Stimulated activated effector memory CD8-positive, alpha-beta T cell treated with anti-CD3 and anti-CD28 coated beads, Interleukin-12 subunit alpha, Interleukin-12 subunit beta, amount 100 ng/mL, for 72 hours (primary cell): ENCODE data around the gene AURKAIP1.
"Not testable (repeated sequence)": the region's sequence is repeated elsewhere in the genome, so short reads cannot be mapped to it uniquely, and the experiment has no call there.

ENCODE experiments used
- ATAC-seq: fragments of 150-1000 bp; cut with Tn5 transposase; 2 replicates; pipeline ENCODE4 v1.10.0; 2021
- DNase-seq, 2 donors: peaks; one replicate each; pipeline ENCODE4 v3.0.0; 2021 to 2022; ENCODE audit warnings: low spot score in 2 of 2
- H3K27ac Mint-ChIP-seq: one replicate; pipeline ENCODE4 v1.8.0; 2022; ENCODE audit warnings: mild to moderate bottlenecking, mixed read lengths
- H3K36me3 Mint-ChIP-seq: one replicate; pipeline ENCODE4 v1.8.0; 2022; ENCODE audit warnings: mild to moderate bottlenecking, mixed read lengths
- H3K4me1 Mint-ChIP-seq: one replicate; pipeline ENCODE4 v1.8.0; 2022; ENCODE audit warnings: mixed read lengths
- H3K4me3 Mint-ChIP-seq: one replicate; pipeline ENCODE4 v1.8.0; 2022; ENCODE audit warnings: mild to moderate bottlenecking, mixed read lengths
- H3K9me3 Mint-ChIP-seq: one replicate; pipeline ENCODE4 v1.8.0; 2022; ENCODE audit warnings: mixed read lengths

AURKAIP1 gene

DNA sequence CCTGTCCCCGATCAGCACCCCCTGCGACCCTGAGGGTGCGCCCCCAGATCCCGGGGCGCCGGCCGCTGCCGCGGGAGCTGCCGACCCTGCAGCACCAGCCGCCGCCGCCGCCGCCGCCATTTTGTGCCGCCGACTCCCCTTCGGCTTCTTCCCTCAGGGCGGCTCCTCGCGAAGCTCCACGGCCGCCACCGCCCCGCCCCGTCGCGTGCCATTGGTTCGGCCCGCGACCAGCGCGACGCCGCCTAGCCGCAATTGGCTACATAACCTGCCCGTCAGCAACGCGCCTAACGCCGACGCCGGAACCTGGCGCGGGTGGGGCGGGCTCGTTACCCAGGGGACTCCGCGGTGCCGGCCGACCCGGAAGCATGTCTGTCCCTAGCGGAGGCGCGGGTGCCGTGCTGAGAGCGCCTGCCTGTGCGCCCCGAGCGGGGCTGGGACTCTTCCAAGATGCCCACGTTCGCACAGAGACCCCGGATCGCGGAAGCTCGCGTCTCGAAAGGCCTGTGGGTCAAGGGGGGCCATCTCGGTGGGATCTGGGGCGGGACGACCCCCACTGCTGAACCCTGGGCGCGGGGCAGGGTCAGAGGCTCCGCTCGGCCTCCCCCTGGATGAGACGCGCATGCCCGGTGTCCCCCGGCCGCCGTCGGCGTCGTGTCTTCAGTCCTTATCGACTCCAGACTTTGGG, 24.3 kb upstream of the AURKAIP1 start, which contains the start of gene CCNL2:
CCNL2 (minus strand) TSS at position 149 of the 685 bp plus-strand sequence; CDS start at position 120, 29 bp downstream.
- Mint-ChIP-seq H3K4me3 (peak within 1 kb of the TSS; percentile 84), H3K4me1 (peaks cover 57% of the 10 kb centered on the region), H3K36me3 (peaks cover 95% of the 10 kb centered on the region), H3K27ac (peak within 1 kb of the TSS; percentile 94), H3K9me3 (no peaks in the 10 kb centered on the region)
- peak; percentile 98 for ATAC-seq
- peak; percentile 98 to 99 for DNase-seq

DNA sequence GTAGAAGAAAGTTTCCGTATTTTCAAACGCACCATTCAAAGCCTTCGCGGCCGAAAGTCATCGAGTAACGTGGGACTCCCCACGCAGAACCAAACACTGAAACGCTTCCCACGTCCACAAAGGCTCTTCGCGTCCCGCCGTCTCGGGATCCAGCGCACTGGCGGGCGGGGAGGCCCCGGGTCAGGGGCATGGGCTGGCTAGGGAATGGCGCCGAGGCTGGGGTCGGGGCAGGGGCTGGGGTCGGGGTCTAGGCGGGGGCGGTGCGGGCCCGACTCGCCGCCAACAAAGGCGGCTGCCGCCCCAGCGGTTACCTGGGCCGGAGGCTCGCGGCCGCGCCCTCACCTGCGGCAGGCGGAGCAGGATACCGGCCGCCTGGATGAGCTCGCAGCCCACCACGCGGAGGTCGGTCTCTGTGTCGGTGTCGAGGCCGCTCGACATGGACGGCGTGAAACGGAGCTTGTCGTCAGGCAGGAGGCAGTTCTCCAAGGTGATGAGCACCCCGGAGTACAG, 23.7 kb upstream of the AURKAIP1 start:
- peaks cover 55% of the 10 kb centered on the region for H3K4me1 Mint-ChIP-seq
- DNase-seq (no peak), ATAC-seq (peak; percentile 3)
- H3K9me3 Mint-ChIP-seq: no peaks in the 10 kb centered on the region
- H3K4me3 Mint-ChIP-seq: peak overlapping the region; percentile 84
- peak overlapping the region; percentile 94 for H3K27ac Mint-ChIP-seq
- peaks cover 95% of the 10 kb centered on the region for H3K36me3 Mint-ChIP-seq

DNA sequence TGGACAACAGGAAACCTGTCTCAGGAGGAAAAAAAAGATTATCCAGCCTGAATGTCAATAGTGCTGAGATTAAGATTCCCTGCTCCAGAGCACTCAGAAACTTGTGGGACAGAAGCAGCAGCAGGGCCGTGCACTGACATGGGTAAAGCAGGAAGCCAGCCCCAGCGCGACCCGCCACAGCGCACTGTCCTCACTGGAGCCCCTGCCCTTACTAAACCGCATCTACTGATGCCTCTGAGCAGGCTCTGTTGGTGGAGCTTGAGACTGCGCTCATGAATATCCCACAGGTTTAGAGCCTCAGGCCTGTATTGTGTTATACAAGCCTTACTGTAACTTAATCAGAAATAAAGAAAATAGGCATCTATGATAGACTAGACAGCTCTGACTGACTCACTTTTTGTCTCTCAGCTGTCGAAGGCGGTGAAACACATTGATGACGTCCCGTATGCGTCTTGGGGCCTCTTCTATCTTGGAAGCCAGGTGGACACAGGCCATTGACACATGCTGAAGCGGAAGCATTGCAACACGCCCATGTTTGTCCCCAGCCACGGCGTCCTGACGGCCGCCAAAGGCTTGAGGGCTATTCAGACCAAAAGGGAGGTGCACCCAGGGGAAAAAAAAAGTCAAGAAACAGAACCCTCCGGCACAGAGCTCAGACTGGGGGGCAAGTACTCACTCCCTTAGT, 23.0 kb upstream of the AURKAIP1 start:
- H3K9me3 Mint-ChIP-seq: no peaks in the 10 kb centered on the region
- H3K36me3 Mint-ChIP-seq: peaks cover 95% of the 10 kb centered on the region
- H3K4me3 Mint-ChIP-seq: peak overlapping the region; percentile 84
- DNase-seq (no peak), ATAC-seq (no peak)
- H3K4me1 Mint-ChIP-seq: peaks cover 49% of the 10 kb centered on the region
- peak overlapping the region; percentile 91 for H3K27ac Mint-ChIP-seq

DNA sequence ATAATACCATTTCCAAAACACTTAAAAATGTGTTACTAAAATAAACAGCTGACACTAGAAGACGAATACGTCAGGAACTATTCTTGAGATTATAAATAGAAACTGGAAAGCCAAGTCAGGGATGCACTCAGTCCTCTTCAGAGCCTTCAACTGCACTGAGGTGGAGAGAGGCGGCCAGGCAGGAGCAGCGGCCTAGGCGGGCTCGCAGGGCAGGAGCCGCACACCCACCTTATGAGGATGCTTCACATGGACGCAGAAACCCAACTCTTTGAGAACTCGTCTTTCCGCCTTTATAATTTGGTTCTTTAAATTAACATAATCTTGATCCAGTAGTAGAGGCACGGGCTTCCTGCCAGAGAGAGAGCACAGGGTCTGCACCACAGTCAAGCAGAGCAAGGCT, 20.2 kb upstream of the AURKAIP1 start:
- DNase-seq (no peak), ATAC-seq (no peak)
- Mint-ChIP-seq H3K9me3 (no peaks in the 10 kb centered on the region), H3K4me1 (peaks cover 27% of the 10 kb centered on the region), H3K4me3 (no peak overlapping the region), H3K36me3 (peaks cover 95% of the 10 kb centered on the region), H3K27ac (peak overlapping the region; percentile 59)

DNA sequence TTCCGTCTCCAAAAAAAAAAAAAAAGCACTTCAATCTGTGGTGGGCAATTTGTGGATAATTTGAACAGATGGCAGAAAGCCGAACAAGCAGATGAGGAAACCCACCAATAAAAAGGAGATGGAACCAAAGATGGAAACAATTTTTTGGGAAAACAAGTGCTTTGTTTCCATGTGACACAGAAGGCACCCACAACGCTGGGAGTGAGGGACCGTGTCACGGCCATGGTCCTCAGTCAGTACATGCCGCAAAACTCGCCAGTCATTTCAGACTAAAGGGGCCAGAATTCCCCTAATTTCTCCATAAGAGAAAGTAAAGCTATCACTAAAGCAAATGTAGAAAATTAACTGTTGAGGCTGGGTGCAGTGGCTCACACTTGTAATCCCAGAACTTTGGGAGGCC, 19.1 kb upstream of the AURKAIP1 start:
- H3K4me3 Mint-ChIP-seq: no peak overlapping the region
- ATAC-seq (no peak), DNase-seq (no peak)
- H3K4me1 Mint-ChIP-seq: peaks cover 19% of the 10 kb centered on the region
- no peak overlapping the region for H3K27ac Mint-ChIP-seq
- H3K36me3 Mint-ChIP-seq: peaks cover 95% of the 10 kb centered on the region
- no peaks in the 10 kb centered on the region for H3K9me3 Mint-ChIP-seq

DNA sequence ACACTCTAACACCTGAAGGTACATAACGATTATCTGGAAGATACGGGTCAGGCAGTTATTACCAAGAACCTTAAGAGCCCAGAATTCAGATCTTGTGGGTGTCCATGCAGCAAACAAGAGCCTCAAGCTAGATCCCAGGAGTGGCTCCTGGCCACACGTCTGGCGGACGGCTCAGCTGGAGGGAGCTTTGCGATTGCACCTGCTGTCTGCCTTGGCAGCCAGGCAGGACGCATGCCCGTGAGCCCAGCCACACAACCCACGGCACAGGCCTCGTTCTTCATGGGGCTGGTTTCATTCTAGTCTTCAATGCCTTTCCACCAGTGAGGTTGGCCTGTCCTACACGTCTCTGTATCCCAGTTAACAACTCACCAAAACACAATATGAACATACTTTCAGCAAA, 18.4 kb upstream of the AURKAIP1 start:
- no peak for ATAC-seq
- Mint-ChIP-seq H3K36me3 (peaks cover 100% of the 10 kb centered on the region), H3K9me3 (no peaks in the 10 kb centered on the region), H3K27ac (no peak overlapping the region), H3K4me1 (peaks cover 19% of the 10 kb centered on the region), H3K4me3 (no peak overlapping the region)
- no peak for DNase-seq

DNA sequence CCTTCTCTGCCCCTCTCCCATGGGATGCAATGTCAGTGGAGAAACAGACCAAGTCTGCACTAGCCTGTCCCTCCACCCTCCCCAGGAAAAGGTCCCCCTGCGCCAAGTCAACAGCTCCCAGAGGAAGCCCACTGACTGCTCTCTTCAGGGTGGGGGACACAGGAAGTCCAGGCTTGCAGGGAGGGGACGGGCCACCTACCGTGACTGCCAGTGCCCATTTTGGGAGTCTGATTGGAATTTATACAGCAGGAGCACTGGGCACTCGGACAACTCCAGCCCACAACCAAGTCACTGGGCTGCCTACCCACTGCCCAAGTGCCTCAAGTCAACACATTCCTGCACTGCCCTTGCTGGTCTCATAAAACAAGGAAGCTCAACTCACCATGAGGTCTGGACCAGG, 18.0 kb upstream of the AURKAIP1 start:
- H3K9me3 Mint-ChIP-seq: no peaks in the 10 kb centered on the region
- H3K36me3 Mint-ChIP-seq: peaks cover 100% of the 10 kb centered on the region

DNA sequence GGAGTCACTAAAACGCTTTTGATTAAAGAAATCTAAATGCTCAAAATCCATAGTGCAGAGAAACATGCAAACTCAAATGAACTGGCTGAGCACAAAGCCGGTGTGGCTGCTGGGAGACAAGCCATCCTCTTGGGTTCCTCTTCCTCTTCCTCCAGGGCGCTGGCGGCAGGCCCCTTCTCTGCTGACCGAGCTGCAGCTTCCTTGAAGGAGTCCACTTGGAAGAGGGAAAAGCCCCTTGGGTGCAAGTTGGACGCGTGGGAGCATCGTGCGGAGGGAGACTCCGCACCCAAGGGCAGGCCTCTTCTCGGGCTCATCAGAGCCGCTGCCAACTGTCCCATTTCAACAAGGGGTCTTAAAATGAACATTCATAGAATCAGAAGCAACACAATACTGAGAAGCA, 16.2 kb upstream of the AURKAIP1 start:
- DNase-seq (no peak), ATAC-seq (no peak)
- peaks cover 100% of the 10 kb centered on the region for H3K36me3 Mint-ChIP-seq
- H3K9me3 Mint-ChIP-seq: no peaks in the 10 kb centered on the region
- peaks cover 12% of the 10 kb centered on the region for H3K4me1 Mint-ChIP-seq
- H3K4me3 Mint-ChIP-seq: no peak overlapping the region
- peak overlapping the region; percentile 20 for H3K27ac Mint-ChIP-seq

More for the DNA sequence above, 18.0 kb upstream of the AURKAIP1 start:
- Mint-ChIP-seq H3K4me3 (no peak overlapping the region), H3K4me1 (peaks cover 16% of the 10 kb centered on the region), H3K27ac (no peak overlapping the region)
- DNase-seq (no peak), ATAC-seq (no peak)

DNA sequence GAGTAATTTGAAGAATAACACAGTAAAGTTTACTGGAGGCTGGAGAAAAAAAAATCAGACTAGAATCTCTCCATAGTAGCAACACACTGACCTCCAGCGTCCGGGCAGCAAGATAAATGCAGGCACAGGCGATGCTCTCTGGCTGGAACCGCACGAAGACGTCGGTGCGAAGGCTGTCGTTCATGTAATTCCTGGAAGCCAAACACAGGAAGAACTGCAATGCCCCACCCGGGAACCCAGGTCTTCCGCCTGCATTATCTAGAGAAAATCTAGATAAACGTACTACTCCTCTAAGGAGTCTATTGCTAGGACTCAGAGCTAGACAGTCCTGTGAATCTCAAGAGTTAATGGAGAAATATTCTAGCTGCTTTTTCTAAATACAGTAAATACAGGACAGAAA, 15.7 kb upstream of the AURKAIP1 start:
- Mint-ChIP-seq H3K4me1 (peaks cover 10% of the 10 kb centered on the region), H3K27ac (no peak overlapping the region), H3K9me3 (no peaks in the 10 kb centered on the region), H3K36me3 (peaks cover 100% of the 10 kb centered on the region), H3K4me3 (no peak overlapping the region)
- ATAC-seq (no peak), DNase-seq (no peak)

DNA sequence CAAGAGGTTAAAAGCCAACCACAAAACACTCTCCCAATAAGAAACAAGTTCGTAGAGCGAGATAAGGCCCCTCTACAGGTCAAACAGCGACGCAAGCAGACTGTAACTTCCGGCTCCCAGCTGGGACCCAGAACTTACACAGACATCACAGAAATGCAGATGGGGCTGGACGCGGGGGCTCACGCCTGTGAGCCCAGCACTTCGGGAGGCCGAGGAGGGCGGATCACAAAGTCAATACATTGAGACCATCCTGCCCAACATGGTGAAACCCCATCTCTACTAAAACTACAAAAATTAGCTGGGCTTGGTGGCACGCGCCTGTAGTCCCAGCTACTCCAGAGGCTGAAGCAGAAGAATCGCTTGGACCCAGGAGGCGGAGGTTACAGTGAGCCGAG, 13.1 kb upstream of the AURKAIP1 start:
- H3K27ac Mint-ChIP-seq: no peak overlapping the region
- H3K36me3 Mint-ChIP-seq: peaks cover 85% of the 10 kb centered on the region
- no peak overlapping the region for H3K4me3 Mint-ChIP-seq
- no peaks in the 10 kb centered on the region for H3K9me3 Mint-ChIP-seq
- DNase-seq (no peak), ATAC-seq (no peak)
- no peaks in the 10 kb centered on the region for H3K4me1 Mint-ChIP-seq

DNA sequence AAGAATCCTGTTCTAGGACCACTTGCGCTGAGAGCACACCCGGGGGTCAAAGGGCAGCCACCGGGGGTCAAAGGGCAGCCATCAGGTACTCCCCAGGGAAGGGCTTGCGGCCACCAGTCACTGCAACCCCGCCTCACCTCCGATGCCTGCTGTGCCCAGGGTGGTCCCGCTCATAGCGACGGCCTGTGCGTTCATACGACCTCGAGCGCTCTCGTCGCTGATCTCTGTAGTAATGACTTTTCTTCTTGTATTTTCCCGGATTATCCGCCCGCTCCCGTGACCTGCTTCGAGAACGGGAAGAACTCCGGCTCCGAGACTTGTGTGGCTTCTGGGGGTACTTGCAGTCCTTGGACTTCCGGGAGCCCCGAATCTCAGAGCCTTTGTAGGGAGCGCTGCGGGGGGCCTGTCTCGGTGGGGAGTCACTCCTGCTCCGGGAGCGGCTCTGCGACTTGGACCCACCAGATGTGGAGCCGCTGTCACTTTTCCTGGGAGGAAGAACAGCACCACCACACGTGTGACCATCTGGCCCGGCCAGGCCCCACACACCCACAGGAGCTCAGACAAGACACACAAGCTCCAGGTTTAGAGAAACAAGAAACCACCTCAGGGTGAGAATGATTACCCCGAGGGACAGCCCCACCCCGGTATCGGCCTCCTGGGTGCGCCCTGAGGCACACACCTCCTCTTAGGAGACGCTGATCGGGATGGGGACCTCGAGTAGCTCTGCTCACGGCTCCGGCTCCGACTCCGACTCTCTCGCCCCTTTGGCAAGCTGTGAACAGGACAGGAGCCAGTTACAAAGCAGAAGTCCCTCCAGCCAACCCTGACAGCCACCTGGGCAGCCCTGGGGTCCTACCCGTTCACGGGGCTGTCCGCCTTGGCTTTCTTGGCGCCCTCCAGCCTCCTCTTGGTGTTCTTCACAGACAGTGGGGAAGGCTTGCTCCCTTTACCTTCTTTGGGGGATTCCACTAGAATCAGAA, 12.4 kb upstream of the AURKAIP1 start:
- H3K4me3 Mint-ChIP-seq: no peak overlapping the region
- DNase-seq (no peak), ATAC-seq (no peak)
- H3K9me3 Mint-ChIP-seq: no peaks in the 10 kb centered on the region
- H3K36me3 Mint-ChIP-seq: peaks cover 78% of the 10 kb centered on the region
- peaks cover 6% of the 10 kb centered on the region for H3K4me1 Mint-ChIP-seq
- no peak overlapping the region for H3K27ac Mint-ChIP-seq

DNA sequence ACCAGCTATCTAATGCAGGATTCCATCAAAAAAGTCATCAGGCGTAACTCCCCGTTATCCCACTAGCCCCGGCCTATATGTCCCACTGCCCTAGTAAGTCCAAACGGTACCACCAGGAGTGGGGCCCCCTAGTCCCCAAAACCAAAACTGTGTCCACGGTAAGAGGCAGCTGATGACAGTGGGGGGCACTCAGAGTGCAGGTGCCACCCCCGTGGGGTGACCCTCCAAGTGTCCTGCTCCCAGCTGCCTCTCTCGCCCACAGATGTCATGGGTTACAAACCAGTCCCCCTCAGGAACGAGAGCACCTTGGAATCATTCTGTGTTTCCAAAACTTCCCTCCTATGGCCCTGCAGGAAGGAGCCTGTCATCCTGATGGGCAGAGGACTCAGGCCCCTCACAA, 10.9 kb upstream of the AURKAIP1 start:
- Mint-ChIP-seq H3K4me1 (peaks cover 14% of the 10 kb centered on the region), H3K27ac (no peak overlapping the region), H3K36me3 (peaks cover 64% of the 10 kb centered on the region), H3K9me3 (no peaks in the 10 kb centered on the region), H3K4me3 (no peak overlapping the region)
- ATAC-seq (no peak), DNase-seq (no peak)

DNA sequence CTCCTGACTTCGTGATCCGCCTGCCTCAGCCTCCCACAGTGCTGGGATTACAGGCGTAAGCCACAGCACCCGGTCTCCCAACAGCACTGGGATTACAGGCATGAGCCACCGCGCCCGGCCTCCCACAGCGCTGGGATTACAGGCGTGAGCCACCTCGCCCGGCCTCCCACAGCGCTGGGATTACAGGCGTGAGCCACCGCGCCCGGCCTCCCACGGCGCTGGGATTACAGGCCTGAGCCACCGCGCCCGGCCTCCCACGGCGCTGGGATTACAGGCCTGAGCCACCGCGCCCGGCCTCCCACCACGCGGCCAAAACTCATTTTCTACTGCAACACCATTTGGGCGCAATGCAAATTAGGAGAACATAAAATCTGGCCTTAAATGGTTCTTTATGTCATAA, 10.3 kb upstream of the AURKAIP1 start:
- H3K36me3 Mint-ChIP-seq: peaks cover 58% of the 10 kb centered on the region
- DNase-seq, H3K9me3 Mint-ChIP-seq, ATAC-seq, H3K4me3 Mint-ChIP-seq: not testable (repeated sequence)
- peaks cover 14% of the 10 kb centered on the region for H3K4me1 Mint-ChIP-seq
- H3K27ac Mint-ChIP-seq: peak overlapping the region; percentile 23

DNA sequence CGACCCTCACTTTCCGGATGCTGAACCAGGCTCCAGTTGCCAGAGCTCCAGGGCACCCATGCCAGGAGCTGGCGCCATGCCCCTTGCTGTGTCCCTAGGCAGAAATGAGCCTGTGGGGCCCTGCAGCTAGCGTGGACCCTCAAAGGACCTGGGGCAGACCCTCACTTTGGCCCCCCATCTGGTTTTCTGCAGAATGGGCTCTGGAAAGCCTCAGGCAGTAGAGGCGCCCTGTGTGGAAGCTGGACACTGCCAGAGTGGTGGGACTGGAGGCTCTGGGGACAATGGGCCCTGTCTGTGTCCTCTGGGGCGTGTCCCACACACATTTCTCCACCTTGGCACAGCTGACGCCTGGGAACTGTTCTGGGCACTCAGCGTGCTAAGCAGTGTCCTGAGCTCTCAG, 6.3 kb upstream of the AURKAIP1 start:
- ATAC-seq (no peak), DNase-seq (no peak)
- Mint-ChIP-seq H3K9me3 (no peaks in the 10 kb centered on the region), H3K4me3 (no peak overlapping the region), H3K4me1 (peaks cover 19% of the 10 kb centered on the region), H3K27ac (no peak overlapping the region), H3K36me3 (peaks cover 17% of the 10 kb centered on the region)

DNA sequence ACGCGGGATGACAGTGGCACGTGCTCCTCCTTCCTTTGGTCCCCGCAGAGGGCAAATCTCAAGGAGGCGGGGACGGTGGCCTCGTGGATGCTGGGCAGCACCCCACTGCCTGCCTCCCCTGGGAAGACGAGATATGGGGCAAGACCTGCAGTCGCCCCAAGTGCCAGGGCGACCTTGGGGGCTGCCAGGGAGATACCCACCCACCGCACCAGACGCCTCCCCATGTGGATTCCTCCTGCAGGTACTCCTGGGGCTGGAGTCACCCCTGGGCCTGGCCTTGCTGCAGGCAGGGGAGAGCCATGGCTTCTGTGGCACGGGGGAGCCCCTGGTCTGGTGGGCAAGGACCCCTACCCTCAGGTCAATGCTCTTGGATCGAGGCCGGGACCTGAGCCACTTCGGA, 5.9 kb upstream of the AURKAIP1 start:
- H3K4me3 Mint-ChIP-seq: no peak overlapping the region
- H3K9me3 Mint-ChIP-seq: no peaks in the 10 kb centered on the region
- H3K4me1 Mint-ChIP-seq: peaks cover 21% of the 10 kb centered on the region
- no peak overlapping the region for H3K27ac Mint-ChIP-seq
- no peak for ATAC-seq
- DNase-seq: no peak
- H3K36me3 Mint-ChIP-seq: peaks cover 13% of the 10 kb centered on the region
